HEK293T (cell line): ENCODE data around the gene ZDHHC14.

Experiments
- BHLHE40 ChIP-seq: fragments of 450-650 bp; IDR thresholded peaks from 2 replicates; pipeline ENCODE4 v1.6.1; 2016; ENCODE audit warnings: mild to moderate bottlenecking, moderate library complexity, borderline replicate concordance
- CTBP1 ChIP-seq: fragments of 450-650 bp; IDR thresholded peaks from 2 replicates; pipeline ENCODE4 v1.6.1; 2016; ENCODE audit warnings: borderline replicate concordance
- FOXK2 ChIP-seq: fragments of 450-650 bp; IDR thresholded peaks from 2 replicates; pipeline ENCODE4 v1.6.1; 2016; ENCODE audit warnings: mild to moderate bottlenecking
- FOXM1 ChIP-seq: fragments of 450-650 bp; IDR thresholded peaks from 2 replicates; pipeline ENCODE4 v1.6.1; 2017; ENCODE audit warnings: mild to moderate bottlenecking, borderline replicate concordance
- NFRKB ChIP-seq: fragments of 450-650 bp; IDR thresholded peaks from 2 replicates; pipeline ENCODE4 v1.6.1; 2016; ENCODE audit warnings: mild to moderate bottlenecking, moderate library complexity
- SP1 ChIP-seq: fragments of 450-650 bp; IDR thresholded peaks from 2 replicates; pipeline ENCODE4 v1.6.1; 2017
- TARDBP ChIP-seq: fragments of 450-650 bp; IDR thresholded peaks from 2 replicates; pipeline ENCODE4 v1.6.1; 2016

DNA sequence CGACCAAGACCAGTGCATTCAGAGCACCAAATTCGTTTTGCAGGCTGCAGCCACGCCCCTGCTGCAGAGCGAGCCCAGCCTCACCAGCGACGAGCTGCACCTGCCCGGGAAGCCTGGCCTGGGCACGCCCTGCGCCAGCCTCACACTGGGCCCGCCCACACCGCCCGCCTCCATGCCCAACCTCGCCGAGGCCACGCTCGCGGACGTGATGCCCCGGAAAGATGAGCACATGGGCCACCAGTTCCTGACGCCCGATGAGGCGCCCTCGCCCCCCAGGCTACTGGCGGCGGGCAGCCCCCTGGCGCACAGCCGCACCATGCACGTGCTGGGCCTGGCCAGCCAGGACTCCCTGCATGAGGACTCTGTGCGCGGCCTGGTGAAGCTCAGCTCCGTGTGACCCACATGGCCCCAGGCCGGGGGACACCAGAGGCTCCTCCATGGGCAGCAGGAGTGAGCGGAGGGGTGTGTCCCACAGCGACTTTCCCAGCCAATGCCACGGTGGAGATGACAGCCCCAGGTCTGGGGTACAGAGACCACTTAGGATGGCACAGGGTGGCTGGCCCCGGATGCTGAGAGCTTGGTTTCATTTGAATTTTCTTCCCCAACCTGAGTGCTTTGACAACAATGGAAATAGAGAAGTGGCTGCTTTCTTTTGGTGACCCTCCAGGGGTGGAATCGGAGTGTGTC lies 291.9 kb downstream of the ZDHHC14 start:
- TF ChIP-seq SP1: no peak
- TF ChIP-seq FOXM1: no peak
- no peak for TF ChIP-seq CTBP1
- TF ChIP-seq BHLHE40: no peak
- no peak for TF ChIP-seq FOXK2
- TF ChIP-seq TARDBP: no peak
- no peak for TF ChIP-seq NFRKB
